Subcutaneous abdominal adipose tissue (tissue), 5 donors: ENCODE measurements around the gene CYB5D1.

Experiments used
- H3K27ac ChIP-seq: one replicate; pipeline ENCODE4 v1.7.0; 2013; ENCODE audit warnings: low read depth, mild to moderate bottlenecking, inconsistent platforms, low read length, moderate library complexity
- H3K27me3 ChIP-seq, 5 donors: one replicate each; pipeline ENCODE4 v1.7.0; 2013; ENCODE audit warnings: low read length in 5 of 5, inconsistent platforms in 1 of 5; ENCODE audit not compliant: control insufficient read depth in 5 of 5, insufficient read depth in 4 of 5
- H3K36me3 ChIP-seq, 5 donors: one replicate each; pipeline ENCODE4 v1.7.0; 2013; ENCODE audit warnings: low read length in 5 of 5; ENCODE audit not compliant: control insufficient read depth in 5 of 5, insufficient read depth in 5 of 5
- H3K4me1 ChIP-seq, 5 donors: one replicate each; pipeline ENCODE4 v1.7.0; 2013; ENCODE audit warnings: low read length in 5 of 5, mild to moderate bottlenecking in 3 of 5, moderate library complexity in 1 of 5; ENCODE audit not compliant: control insufficient read depth in 5 of 5, insufficient read depth in 5 of 5
- H3K4me3 ChIP-seq, 5 donors: one replicate each; pipeline ENCODE4 v1.7.0; 2013; ENCODE audit warnings: low read length in 5 of 5, low read depth in 1 of 5
- H3K9ac ChIP-seq, 5 donors: one replicate each; pipeline ENCODE4 v1.7.0; 2013; ENCODE audit warnings: low read length in 5 of 5, mild to moderate bottlenecking in 4 of 5, moderate library complexity in 3 of 5
- H3K9me3 ChIP-seq, 5 donors: one replicate each; pipeline ENCODE4 v1.7.0; 2013; ENCODE audit warnings: low read length in 5 of 5; ENCODE audit not compliant: control insufficient read depth in 5 of 5
- donor health status: healthy.
- donor health status: healthy.
- donor health status: healthy.
- donor health status: healthy.
- donor health status: healthy.

CYB5D1 gene

GRCh38 chr17:7839190-7839875 is 18.5 kb upstream of the CYB5D1 start:
- Histone ChIP-seq H3K27me3 (peaks cover 0 to 6% (median 0%) of the 10 kb centered on the region in 5 donors), H3K4me3 (peak overlapping the region in 1 of 5 donors; percentile 48), H3K36me3 (peaks cover 0 to 11% (median 0%) of the 10 kb centered on the region in 5 donors), H3K27ac (peak overlapping the region; percentile 100), H3K9ac (peak overlapping the region in 2 of 5 donors; percentile 2 to 71), H3K9me3 (no peaks in the 10 kb centered on the region), H3K4me1 (peaks cover 19 to 73% (median 47%) of the 10 kb centered on the region in 5 donors)

GRCh38 chr17:7839876-7840261 is 17.9 kb upstream of the CYB5D1 start:
- H3K4me3 ChIP-seq, result no peak overlapping the region
- no peaks in the 10 kb centered on the region for H3K9me3 ChIP-seq
- H3K27me3 ChIP-seq, result peaks cover 0 to 6% (median 0%) of the 10 kb centered on the region in 5 donors
- H3K4me1 ChIP-seq, result peaks cover 21 to 74% (median 51%) of the 10 kb centered on the region in 5 donors
- H3K36me3 ChIP-seq, result peaks cover 0 to 11% (median 0%) of the 10 kb centered on the region in 5 donors
- peak overlapping the region; percentile 100 for H3K27ac ChIP-seq
- H3K9ac ChIP-seq, result peak overlapping the region in 1 of 5 donors; percentile 65

- Histone ChIP-seq H3K4me3 (peak overlapping the region in 1 of 5 donors; percentile 91), H3K36me3 (peaks cover 0 to 14% (median 2%) of the 10 kb centered on the region in 5 donors), H3K9me3 (no peaks in the 10 kb centered on the region), H3K9ac (peak overlapping the region in 3 of 5 donors; percentile 24 to 74 (median 65)), H3K27me3 (peaks cover 0 to 6% (median 0%) of the 10 kb centered on the region in 5 donors), H3K27ac (peak overlapping the region; percentile 100), H3K4me1 (peaks cover 20 to 79% (median 57%) of the 10 kb centered on the region in 5 donors)
These were observed 17.4 kb upstream of the CYB5D1 start for GRCh38 chr17:7840441-7840840.

- peak overlapping the region; percentile 65 to 83 (median 74) for H3K9ac ChIP-seq
These were observed 16.9 kb upstream of the CYB5D1 start for GRCh38 chr17:7840875-7841274.

GRCh38 chr17:7841396-7841914 is 16.3 kb upstream of the CYB5D1 start:
- H3K4me1 ChIP-seq, result peaks cover 19 to 74% (median 57%) of the 10 kb centered on the region in 5 donors
- peaks cover 0 to 22% (median 10%) of the 10 kb centered on the region in 5 donors for H3K36me3 ChIP-seq

More at GRCh38 chr17:7840875-7841274, 16.9 kb upstream of the CYB5D1 start:
- peaks cover 0 to 17% (median 5%) of the 10 kb centered on the region in 5 donors for H3K36me3 ChIP-seq
- peak overlapping the region; percentile 56 to 94 (median 82) for H3K4me3 ChIP-seq
- peak overlapping the region; percentile 100 for H3K27ac ChIP-seq
- H3K27me3 ChIP-seq, result peaks cover 0 to 6% (median 0%) of the 10 kb centered on the region in 5 donors
- peaks cover 19 to 80% (median 60%) of the 10 kb centered on the region in 5 donors for H3K4me1 ChIP-seq
- H3K9me3 ChIP-seq, result no peaks in the 10 kb centered on the region

GRCh38 chr17:7841915-7842379 is 15.9 kb upstream of the CYB5D1 start:
- no peaks in the 10 kb centered on the region for H3K9me3 ChIP-seq
- peak overlapping the region; percentile 100 for H3K27ac ChIP-seq
- H3K27me3 ChIP-seq, result peaks cover 0 to 6% (median 0%) of the 10 kb centered on the region in 5 donors
- H3K9ac ChIP-seq, result peak overlapping the region; percentile 92 to 100 (median 99)
- H3K4me3 ChIP-seq, result peak overlapping the region; percentile 77 to 94 (median 91)
- H3K4me1 ChIP-seq, result peaks cover 14 to 69% (median 54%) of the 10 kb centered on the region in 5 donors
- peaks cover 0 to 27% (median 15%) of the 10 kb centered on the region in 5 donors for H3K36me3 ChIP-seq

More at GRCh38 chr17:7841396-7841914, 16.3 kb upstream of the CYB5D1 start:
- H3K9ac ChIP-seq, result peak overlapping the region; percentile 81 to 100 (median 99)
- H3K27ac ChIP-seq, result peak overlapping the region; percentile 100
- H3K9me3 ChIP-seq, result no peaks in the 10 kb centered on the region
- H3K4me3 ChIP-seq, result peak overlapping the region; percentile 77 to 94 (median 82)
- peaks cover 0 to 6% (median 0%) of the 10 kb centered on the region in 5 donors for H3K27me3 ChIP-seq

GRCh38 chr17:7842380-7843256 is 15.2 kb upstream of the CYB5D1 start:
- peaks cover 0 to 32% (median 20%) of the 10 kb centered on the region in 5 donors for H3K36me3 ChIP-seq
- H3K4me1 ChIP-seq, result peaks cover 12 to 62% (median 48%) of the 10 kb centered on the region in 5 donors
- H3K9ac ChIP-seq, result peak overlapping the region; percentile 92 to 100 (median 99)
- H3K27me3 ChIP-seq, result peaks cover 0 to 6% (median 0%) of the 10 kb centered on the region in 5 donors
- H3K9me3 ChIP-seq, result no peaks in the 10 kb centered on the region
- peak overlapping the region; percentile 100 for H3K27ac ChIP-seq
- peak overlapping the region; percentile 77 to 94 (median 91) for H3K4me3 ChIP-seq

- H3K27ac ChIP-seq, result peak overlapping the region; percentile 100
- H3K9me3 ChIP-seq, result no peaks in the 10 kb centered on the region
- H3K27me3 ChIP-seq, result peaks cover 0 to 6% (median 0%) of the 10 kb centered on the region in 5 donors
- H3K36me3 ChIP-seq, result peaks cover 0 to 36% (median 24%) of the 10 kb centered on the region in 5 donors
- H3K4me3 ChIP-seq, result peak overlapping the region; percentile 77 to 94 (median 83)
- peaks cover 12 to 58% (median 45%) of the 10 kb centered on the region in 5 donors for H3K4me1 ChIP-seq
- H3K9ac ChIP-seq, result peak overlapping the region; percentile 92 to 100 (median 99)
These were observed 14.6 kb upstream of the CYB5D1 start for GRCh38 chr17:7843257-7843535.

GRCh38 chr17:7843536-7844291 is 14.1 kb upstream of the CYB5D1 start:
- Histone ChIP-seq H3K27ac (peak overlapping the region; percentile 100), H3K9me3 (no peaks in the 10 kb centered on the region), H3K36me3 (peaks cover 0 to 41% (median 26%) of the 10 kb centered on the region in 5 donors), H3K4me1 (peaks cover 12 to 54% (median 41%) of the 10 kb centered on the region in 5 donors), H3K9ac (peak overlapping the region; percentile 92 to 100 (median 99)), H3K27me3 (peaks cover 0 to 6% (median 0%) of the 10 kb centered on the region in 5 donors), H3K4me3 (peak overlapping the region; percentile 79 to 94 (median 91))
